HG02642 (cell line): Measurements from ENCODE around the gene LDB2.

ENCODE experiments used
- ATAC-seq: cut with Tn5 transposase; IDR thresholded peaks from one replicate; pipeline ENCODE4 v1.9.1; 2021; ENCODE audit warnings: mild to moderate bottlenecking; ENCODE audit not compliant: unreplicated experiment, poor library complexity

LDB2 gene

DNA sequence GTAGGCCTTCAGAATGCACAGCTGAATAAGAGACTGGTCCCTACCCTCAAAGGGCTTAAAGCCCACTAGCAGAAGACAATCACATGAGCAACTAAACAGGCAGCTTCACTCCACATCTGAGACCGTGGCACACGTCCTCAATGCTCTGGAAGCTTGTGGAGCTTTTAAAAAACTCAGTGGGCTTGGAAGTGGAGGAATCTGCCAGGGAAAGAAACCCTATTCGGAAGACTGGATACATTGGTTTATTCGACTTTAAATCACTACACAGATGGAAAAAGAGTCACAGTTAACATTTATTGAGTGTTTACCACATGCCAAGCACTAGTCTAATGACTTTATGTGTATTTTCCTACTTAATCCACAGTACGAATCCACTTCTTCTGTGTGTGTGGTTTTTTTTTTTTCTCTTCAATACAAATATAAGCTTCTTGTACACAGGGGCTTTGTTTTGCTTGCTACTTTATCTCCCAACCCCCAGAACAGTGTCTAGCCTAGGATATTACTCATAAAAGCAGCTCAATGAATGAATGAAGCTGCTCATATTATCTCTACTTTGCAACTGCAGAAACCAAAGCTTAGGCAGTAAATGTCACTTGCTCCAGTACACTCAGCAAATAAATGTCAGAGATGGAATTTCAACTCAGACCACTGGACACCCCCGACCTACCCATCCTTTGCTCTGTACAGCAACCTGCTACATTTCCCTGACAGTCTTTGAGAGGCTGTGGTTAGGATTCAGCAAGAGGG is 137.7 kb downstream of the LDB2 start:
- no peak for ATAC-seq

DNA sequence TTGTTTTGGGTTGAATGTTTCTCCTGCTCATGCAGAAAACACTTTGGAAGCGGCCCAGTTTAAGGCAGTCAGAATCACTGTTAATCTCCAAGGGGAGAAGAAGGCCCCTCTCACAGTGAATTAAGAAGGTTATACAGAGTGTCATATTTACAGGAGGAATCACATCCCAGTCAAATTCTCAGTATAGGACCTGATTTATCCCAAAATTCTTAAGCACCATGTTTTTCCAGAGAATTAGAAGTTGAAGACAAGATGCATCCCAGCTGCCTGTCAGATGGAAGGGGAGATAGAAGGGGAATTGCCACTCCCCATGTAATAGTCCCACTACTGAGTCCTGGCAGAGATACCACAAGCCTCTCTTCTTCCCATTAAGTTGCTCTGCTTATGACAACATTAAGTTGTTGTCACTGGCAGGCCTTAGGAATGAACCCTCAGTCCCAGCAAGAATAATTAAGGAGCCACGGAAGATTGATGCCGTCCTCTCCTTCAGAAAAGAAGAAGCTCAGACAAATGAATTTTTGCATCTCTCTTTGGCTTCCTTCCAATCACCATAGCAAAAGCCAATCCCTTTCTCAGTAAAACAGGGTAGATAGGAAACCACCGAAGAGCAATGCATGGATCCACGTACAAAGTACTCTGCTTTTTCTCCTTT is 138.4 kb downstream of the LDB2 start:
- no peak for ATAC-seq

DNA sequence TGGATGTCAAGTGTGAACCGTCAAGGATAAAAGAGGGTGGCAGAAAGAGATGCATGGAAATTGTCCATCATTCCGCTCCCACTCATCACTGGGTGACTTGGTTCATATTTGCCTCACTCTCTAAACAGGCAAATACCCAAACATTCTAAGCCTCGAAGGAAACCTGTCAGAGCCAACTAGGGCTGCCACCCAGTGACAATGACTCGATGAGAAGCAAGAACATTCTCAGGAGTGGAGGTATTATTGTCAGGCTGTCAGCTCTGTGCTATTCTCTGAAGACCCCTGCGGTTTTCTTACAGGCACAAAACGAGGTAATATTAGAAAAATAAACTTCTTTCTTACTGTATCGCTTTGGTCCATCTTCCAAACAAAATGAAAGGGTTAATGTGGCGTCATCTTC is 139.6 kb downstream of the LDB2 start:
- no peak for ATAC-seq

DNA sequence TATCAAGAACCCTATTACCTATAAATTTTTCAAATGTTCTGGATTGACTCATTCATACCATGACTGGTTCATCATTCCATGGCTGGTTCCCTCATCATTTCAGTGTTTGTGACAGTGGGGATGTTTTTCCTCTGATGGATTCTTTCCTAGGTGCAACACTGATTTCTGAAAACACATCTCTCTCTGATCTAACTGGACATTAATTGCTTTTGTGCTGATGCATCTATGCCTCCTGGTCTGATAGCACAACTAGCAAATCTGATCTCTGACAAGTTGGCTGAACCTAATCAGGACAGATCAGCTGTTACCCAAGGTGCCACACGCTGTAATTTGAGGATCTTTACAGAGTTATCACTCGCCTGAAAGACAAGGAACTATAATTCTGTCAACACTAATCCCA is 140.2 kb downstream of the LDB2 start:
- no peak for ATAC-seq

DNA sequence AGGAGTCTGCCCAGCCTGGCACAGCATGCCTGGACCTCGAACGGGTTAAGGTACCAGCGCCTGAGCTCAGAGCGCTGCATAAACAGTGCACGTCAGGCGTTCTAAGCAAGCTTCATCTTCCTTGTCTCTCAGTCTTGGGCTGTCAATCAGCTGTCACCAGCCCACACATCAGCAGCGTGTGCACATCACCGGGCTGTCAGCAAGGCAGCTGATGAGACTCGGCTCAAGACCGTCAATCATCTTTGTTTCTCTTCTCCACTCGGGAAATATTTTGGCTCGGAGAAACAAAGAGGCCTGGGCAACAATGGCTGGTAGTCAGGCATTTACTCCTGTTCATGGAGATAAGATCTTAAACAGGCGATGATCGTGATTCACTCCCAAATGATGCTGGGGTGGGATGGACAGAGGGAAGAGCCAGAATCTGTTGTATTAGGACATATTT is 141.3 kb downstream of the LDB2 start:
- ATAC-seq = no peak

DNA sequence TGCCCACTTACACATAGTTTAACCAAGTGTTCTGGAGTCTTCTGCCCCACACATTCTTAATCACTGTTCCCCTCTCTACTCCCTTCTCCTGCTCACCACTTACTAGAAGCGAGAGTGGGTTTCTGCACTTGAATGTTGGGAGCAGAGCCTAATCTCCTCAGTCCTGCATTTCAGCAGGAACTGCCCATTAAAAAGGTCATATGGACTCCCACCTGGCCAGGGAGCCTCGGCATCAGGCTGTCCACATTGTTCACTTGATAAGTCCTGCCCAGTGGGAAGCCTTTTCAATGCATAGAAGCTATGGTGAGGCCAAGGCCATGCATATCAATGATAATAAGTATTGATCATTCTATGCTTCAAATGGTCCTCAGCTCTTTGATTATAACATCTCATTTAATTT is 144.3 kb downstream of the LDB2 start:
- no peak for ATAC-seq

DNA sequence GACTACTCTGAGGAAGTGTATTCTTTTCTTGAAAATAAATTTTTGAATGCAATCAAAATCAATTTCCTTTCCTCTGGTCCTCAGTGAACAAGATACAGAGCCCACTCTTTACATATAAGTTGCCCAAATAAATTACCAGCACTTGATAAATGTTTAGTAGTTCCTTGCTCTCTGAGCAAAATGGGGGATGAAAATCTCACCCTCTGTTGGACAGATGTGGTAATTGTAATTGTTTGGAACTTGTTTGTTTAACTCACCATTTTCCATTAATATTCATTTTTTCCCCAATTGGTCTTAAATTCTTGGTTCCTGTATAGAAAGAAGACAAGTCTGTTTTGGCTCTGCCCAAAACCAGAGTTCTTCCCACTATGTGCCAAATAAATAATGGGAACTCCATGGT is 146.3 kb downstream of the LDB2 start:
- ATAC-seq = no peak

DNA sequence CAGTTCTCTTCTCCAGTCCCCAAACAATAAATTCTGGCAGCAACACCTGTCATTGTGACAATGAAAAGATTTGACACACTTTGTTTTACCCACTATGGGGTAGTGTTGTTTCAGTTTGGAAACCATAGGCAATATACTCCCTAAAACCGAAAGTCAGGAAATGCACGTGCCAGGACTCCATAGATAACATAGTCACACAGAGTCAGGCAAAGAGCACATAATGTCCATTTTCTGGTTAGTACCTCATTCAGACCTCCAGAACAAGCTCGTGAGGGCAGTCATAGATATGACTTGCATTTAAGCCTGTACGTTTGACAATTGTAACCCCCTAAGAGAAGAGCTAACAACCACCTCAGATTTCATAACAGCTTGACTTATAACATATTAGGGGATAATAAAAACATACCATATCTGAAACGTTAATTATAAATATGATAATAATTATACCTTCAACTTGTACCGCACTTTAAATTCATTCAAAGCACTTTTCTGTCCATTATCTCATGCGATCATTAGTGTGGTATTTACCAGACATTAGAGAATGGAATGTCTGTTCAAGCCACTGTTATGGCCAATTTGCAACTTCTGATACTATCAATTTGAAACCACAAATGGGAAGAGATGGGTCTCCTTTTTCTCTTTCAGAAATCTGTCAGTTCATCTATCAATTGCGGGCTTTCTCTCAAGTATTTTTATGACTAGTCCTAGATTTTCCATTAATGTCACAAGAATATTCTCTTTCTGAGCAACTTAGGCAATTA is 147.4 kb downstream of the LDB2 start:
- ATAC-seq = no peak

DNA sequence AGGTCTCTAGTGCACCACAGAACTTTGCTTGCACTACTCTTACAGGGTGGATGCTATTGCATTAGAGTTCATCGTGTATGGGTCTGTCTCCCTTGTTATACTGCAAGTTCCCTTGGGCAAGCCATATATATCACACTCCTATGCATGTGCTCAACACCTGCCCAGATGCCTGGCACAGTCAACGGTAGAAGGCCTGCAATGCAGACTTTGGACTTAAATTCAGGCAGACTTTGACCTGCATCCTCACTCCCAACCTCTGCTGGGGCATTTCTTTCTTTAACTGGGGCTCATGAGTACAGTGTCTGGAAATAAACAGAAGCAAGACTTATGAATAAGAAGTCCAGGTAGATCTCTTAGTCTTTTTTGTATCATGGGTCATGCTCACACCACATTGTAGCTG is 148.2 kb downstream of the LDB2 start:
- ATAC-seq = no peak

DNA sequence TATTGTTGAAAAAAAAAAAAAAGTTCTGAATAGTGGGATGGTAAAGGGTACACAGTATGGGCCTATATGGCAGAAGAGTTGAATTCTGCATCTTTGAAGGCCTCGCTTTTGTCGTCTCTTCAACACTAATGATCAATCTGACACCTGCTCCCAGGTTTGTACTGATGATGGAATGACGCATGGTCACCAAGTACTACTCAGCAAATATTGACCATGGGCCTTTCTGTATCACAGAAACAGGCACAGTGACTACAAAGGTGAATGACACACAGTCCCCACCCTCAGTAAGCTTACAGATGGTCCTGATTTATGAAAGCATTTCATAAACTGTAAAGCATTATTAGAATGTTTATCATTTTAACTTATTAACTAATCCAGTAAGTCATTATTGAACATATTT is 152.6 kb downstream of the LDB2 start:
- ATAC-seq = no peak

DNA sequence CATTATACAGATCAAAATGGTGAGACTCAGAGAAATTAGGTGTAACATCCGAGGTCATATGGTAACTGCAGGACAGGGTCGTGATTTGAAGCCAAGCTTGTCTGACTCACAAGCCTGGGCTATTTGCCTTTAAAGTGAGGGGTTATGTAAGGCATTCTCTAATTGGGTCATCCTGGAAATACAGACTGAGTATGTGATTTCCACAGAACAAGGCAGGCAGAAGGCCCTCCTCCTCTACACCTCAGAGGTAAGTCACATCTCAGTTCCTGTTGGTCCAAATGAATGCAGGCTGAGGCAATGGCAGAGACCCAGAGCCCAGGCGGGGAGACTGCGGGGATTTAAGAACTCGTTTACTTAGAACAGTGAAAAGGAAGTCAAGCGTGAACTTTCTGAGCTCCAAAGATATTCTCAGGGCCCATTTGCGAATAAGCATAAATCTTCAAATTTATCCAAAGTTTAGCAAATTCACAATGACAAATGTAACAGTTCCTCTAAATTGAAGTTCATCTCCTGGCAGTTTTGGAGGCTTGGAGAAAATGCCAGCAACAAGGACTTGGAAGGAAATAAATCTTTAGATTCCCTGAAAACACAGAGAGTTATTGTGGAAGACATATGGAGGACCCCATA is 153.3 kb downstream of the LDB2 start:
- ATAC-seq = no peak

DNA sequence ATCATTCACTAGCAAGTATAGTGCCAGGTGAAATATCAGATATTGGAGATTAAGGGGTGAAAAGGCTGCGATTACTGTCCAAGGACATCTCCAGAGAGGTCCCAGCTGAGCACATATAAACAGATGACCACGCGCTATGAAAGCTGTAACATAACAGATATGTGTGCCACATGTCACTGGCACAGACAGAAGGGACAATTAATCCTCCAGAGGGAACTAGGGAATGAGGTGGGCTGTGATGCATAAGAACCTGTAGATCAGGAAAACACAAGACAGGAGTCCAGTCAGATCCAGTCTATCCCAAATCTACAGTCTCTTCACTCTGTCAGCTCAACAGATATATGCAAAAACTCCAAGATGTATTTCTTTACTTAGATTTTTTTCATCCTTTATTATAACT is 157.2 kb downstream of the LDB2 start:
- ATAC-seq = no peak

DNA sequence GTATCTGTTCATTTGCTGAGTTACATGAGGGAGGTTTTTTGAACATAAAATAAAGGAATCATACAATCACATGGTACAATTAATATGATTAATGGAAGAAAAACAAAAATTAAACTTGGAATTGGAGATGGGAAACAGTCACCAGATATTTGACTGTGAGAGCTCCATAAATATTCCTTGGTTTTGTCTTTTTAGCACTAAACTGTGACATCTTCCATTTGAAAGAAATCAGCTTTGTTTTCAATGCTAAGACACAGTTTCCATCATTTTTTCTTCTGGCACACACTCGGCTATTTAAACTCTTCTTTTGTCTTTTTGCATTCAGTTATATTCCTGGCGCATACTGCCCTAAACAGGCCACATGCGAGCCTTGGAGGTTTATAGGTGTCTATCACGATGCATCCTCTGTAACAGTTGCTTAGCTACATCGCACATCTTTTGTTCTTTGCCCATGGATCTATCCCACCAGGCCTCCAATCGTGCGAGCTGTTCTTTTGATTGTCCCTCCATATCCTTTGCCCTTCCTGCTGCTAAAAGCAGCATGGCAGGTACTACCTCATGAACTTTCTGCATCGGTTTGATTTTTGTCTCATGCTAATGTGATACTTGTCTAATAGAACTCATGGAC is 158.3 kb downstream of the LDB2 start:
- no peak for ATAC-seq

DNA sequence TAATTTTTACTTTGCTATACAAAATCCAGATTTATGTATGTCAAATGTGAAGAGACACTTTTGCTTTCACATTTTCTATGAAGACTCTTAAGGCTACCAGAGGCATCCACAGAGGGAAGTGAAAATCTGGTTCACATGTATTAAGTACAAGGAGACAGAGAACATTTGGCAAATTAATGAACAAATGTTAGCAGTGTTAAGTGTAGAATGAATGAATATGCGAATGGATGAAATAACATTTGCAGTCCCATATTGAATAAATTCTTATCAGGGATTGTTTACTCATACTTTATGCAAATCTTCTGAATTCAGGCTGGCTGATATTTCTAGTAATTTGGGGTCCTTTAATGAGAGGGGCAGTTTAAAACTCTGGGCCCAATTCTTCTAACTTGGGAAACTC is 159.9 kb downstream of the LDB2 start:
- ATAC-seq = no peak

DNA sequence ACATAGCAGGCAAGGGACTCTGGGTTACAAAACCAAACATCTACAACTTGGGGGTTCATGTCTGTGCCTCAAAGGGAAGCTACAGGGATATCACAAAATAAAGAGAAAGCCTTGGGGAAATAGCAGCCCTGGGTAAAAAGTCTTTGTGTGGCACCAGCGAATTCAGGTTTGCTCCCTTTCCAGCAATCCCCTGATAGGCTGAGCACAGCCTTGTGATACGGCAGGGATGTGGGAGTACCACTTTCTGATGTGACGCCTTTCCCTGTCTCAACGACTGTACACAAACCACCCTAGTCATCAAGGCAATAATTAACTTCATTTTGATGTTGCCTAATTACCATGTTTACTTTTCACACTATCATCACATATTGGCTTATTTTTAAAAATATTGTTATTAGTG is 164.9 kb downstream of the LDB2 start:
- no peak for ATAC-seq

DNA sequence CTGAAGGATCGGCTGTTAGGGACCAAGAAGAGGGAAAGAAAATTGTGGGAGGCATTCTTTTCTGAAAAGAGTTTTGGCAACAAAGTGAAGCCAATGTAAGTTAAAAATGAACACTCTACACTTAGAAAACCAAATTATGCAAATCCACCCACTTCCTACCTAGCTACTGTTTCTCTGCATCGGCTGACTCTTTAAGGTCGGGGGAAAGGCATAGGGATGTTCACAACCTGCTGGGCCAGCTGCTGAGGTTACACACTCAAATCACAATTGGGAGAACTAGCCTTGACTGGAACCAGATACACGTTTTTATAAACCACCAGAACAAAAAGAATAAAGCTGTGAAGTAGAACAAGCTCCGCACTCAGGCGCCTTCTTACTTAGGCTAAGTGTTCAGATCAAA is 165.7 kb downstream of the LDB2 start:
- no peak for ATAC-seq

DNA sequence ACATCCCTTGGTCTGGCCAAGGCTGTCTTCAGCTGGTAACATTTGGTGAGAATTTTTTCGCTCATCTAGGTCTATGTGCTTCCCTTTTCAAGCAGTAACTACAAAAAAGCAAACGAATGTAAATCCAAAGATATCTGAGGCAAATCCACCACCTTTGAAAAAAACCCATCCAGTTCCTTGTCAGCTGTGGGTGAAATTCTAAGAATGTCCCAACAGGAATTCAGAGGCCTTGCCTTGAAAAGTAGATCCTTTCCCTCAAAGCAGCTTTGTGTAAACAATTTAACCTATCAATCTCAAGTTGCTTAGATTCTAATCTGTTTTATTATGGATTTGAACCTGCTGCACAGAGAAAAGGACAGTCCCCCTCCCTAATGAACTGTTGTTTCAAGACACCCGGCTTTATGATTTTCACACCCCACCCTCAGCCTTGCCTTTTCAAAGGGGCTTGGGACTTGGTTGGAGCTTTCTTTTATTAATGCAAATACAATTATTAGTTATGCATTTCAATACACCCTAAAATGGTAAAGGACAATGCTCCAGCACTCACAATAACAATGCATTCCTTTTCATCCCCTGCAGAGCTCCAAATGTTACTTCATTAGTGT is 166.6 kb downstream of the LDB2 start:
- no peak for ATAC-seq

DNA sequence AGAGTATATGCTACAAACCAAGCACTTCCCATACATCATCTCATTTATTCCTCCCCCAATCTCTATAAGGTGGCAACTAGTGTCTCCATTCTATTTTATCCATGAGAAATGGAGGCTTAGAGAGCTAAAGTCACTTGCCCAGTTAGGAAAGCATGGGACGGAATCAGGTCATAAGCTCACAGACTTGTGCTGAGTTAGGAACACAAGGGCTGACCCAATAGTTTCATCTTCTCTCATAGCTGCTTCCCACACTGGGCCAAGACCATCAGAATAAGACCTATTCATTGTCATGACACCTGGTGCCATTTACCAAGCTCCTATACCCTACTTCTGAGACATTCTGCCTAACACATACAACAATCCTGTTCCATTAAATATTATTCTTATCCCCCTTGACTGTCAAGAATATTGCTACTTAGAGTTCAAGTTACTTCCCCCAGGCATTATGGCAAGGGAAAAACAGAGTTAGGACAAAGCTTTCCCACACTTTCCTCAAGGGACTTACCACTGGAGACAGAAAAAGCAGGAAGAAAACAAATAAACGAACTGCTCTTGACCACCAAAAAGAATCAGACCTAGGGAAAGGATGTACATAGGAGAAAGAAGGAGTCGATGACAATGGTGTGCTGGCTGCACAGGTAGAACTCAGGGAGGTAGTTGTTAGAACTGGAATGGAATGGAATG is 167.8 kb downstream of the LDB2 start:
- ATAC-seq = no peak

DNA sequence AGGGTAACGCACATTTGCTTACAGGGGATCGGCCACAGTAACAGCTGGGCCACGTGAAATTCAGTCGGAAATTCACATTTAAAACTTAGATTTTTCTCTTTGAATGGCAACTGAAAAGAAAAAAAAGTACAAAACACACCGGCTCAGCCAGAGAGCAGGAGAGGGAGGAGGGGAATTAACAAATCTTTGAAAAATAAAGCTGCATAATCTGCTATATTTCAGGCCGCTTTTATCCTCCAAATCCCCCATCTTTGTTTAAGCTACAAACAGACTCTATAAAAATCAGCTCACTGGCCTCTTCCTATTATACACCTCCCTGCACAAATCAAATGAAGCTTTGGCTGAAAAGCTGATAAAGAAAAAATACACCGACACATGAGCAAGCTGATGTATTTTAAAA is 169.1 kb downstream of the LDB2 start:
- ATAC-seq = no peak

DNA sequence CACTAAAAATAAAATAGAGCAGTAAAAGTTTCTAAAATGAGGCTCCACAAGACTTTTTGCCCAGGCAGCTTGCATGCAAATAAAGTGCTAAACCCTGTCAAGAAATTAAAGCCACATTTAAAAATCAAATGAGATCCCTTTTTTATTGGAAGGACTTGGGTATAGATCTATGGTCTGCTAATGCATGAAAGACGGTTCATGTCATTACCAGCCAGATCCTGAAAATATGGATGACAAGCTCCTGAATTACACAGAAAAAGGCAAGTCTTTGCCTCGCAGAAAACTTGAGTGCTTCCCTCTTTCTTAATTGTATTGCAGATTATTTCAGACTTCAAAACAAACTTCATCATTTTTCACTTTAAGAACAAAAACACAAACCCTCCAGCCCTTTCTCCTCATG is 169.6 kb downstream of the LDB2 start:
- no peak for ATAC-seq
